ENCODE data around the gene ADGRG6. TPM values are rescaled to one million over a fixed set of nuclear protein-coding genes. Genes with fewer than 3 reads are reported as not detected.

Gene ADGRG6
- total and polyA plus RNA-seq, 9 of the 15 experiments (the other 6 are each of a cell fraction or from before 2014, with no cell fraction given): under 0.01 to 0.11 (median 0.05) TPM; not detected in 5

- WGBS (ENCODE audit: insufficient coverage, low coverage, missing lambda C conversion rate): 2% methylated on average over 4 of the region's 4 CpGs
- H3K4me3 ChIP-seq: no peak overlapping the region
- H3K4me1 ChIP-seq (replicated peaks in 1 of 2; ENCODE audit: control insufficient read depth in 2 of 2, insufficient read depth in 2 of 2, low read length in 2 of 2): no peaks in the 10 kb centered on the region; a peak in 1 of 5 replicates
- no peaks in the 10 kb centered on the region for H4K20me1 ChIP-seq (replicated peaks; ENCODE audit: control insufficient read depth, insufficient read depth, low read length)
- CTCF ChIA-PET (ENCODE audit: low intra/inter-chr PET ratio): no interaction called here
- TF ChIP-seq ZNF586 (CRISPR knock-in tag; conservative IDR thresholded peaks at IDR 0.05): no peak
- TF ChIP-seq XRCC3 (IDR thresholded peaks at IDR 0.05): no peak
- no peak for TF ChIP-seq ZBTB8A (IDR thresholded peaks at IDR 0.05; ENCODE audit: partially characterized antibody)
- TF ChIP-seq SMAD4 (CRISPR knock-in tag; conservative IDR thresholded peaks at IDR 0.05): no peak
- TF ChIP-seq SAP30 (IDR thresholded peaks at IDR 0.05; ENCODE audit: borderline replicate concordance, insufficient read depth, low read depth, low read length, poor library complexity, severe bottlenecking): no peak
- no peaks in the 10 kb centered on the region for H3K9me3 ChIP-seq (replicated peaks; ENCODE audit: control insufficient read depth, insufficient read depth, low read depth, low read length)
- no peaks in the 10 kb centered on the region for H3K79me2 ChIP-seq (ENCODE audit: control insufficient read depth, insufficient read depth, low read length)
- DNase-seq (ENCODE audit: extremely low read depth in 1 of 4, low spot score in 3 of 4) (no peak), ATAC-seq (no peak), FAIRE-seq (no peak)
- in situ Hi-C loops (cut with MboI): no loop called here
- intact Hi-C loops (cut with micrococcal nuclease): no loop called here
- H2AFZ ChIP-seq (ENCODE audit: low read depth, low read length): no peak overlapping the region
- POLR2A ChIA-PET: interaction anchor here (1.2 kb wide), 1 partner anchor 20 kb away, joined by 4 read pairs; no protein-coding TSS in a partner anchor
- H3K9ac ChIP-seq (ENCODE audit: insufficient read depth in 1 of 2, low read depth in 2 of 2, low read length in 2 of 2): no peak overlapping the region
- no peaks in the 10 kb centered on the region for H3K9me1 ChIP-seq (ENCODE audit: control insufficient read depth, insufficient read depth, low read length)
- no peak overlapping the region for H3K27ac ChIP-seq (ENCODE audit: extremely low read depth, low read depth, low read length)
- no peaks in the 10 kb centered on the region for H3K27me3 ChIP-seq (ENCODE audit: control insufficient read depth in 2 of 2, insufficient read depth in 2 of 2, low read length in 2 of 2)
- BruUV-seq (replicated peaks): no TSS peak
- H3K4me2 ChIP-seq (ENCODE audit: insufficient read depth, low read length): no peak overlapping the region
- no peaks in the 10 kb centered on the region for H3K36me3 ChIP-seq (ENCODE audit: control insufficient read depth, insufficient read depth, low read length)
Measured at GRCh38 chr6:142380626-142381025, 78.8 kb downstream of the ADGRG6 start.

- no peak overlapping the region for H3K4me3 ChIP-seq
- DNase-seq (ENCODE audit: extremely low read depth in 1 of 4, low spot score in 3 of 4): no peak
- WGBS (ENCODE audit: insufficient coverage, low coverage, missing lambda C conversion rate): 0% methylated on average over 2 of the region's 2 CpGs
- CTCF ChIA-PET (ENCODE audit: low intra/inter-chr PET ratio): no interaction called here
- in situ Hi-C loops (cut with MboI) (no loop called here), intact Hi-C loops (cut with micrococcal nuclease) (no loop called here)
- no peak for ATAC-seq
- H3K4me2 ChIP-seq (ENCODE audit: insufficient read depth, low read length): no peak overlapping the region
- TF ChIP-seq SAFB (IDR thresholded peaks at IDR 0.05; ENCODE audit: borderline replicate concordance, low read depth, low read length): no peak
- TF ChIP-seq ZBED1 (IDR thresholded peaks at IDR 0.05): no peak
- TF ChIP-seq SMARCE1 (IDR thresholded peaks at IDR 0.05): no peak
- no peak for TF ChIP-seq E2F1 (CRISPR knock-in tag; IDR thresholded peaks at IDR 0.05)
- TF ChIP-seq CBFB (CRISPR knock-in tag; IDR thresholded peaks at IDR 0.05): no peak
- TF ChIP-seq CREB1 (IDR thresholded peaks at IDR 0.05): no peak
- no peak for TF ChIP-seq CREB1 (CRISPR knock-in tag; IDR thresholded peaks at IDR 0.05)
- TF ChIP-seq KLF16 (IDR thresholded peaks at IDR 0.05): no peak
- no peak for TF ChIP-seq HEY1 (CRISPR knock-in tag; IDR thresholded peaks at IDR 0.05; ENCODE audit: borderline replicate concordance)
- no peak for TF ChIP-seq HES1 (IDR thresholded peaks at IDR 0.05; ENCODE audit: low read depth)
- TF ChIP-seq MEF2A (IDR thresholded peaks at IDR 0.05; ENCODE audit: control insufficient read depth, low read depth, low read length): no peak
- TF ChIP-seq RBM22 (IDR thresholded peaks at IDR 0.05; ENCODE audit: low read depth, low read length, poor library complexity, severe bottlenecking): no peak
- H2AFZ ChIP-seq (ENCODE audit: low read depth, low read length): no peak overlapping the region
- no peak for FAIRE-seq
- no peaks in the 10 kb centered on the region for H3K9me1 ChIP-seq (ENCODE audit: control insufficient read depth, insufficient read depth, low read length)
- no peaks in the 10 kb centered on the region; a peak in 1 of 5 replicates for H3K4me1 ChIP-seq (replicated peaks in 1 of 2; ENCODE audit: control insufficient read depth in 2 of 2, insufficient read depth in 2 of 2, low read length in 2 of 2)
- no peaks in the 10 kb centered on the region for H3K9me3 ChIP-seq (replicated peaks; ENCODE audit: control insufficient read depth, insufficient read depth, low read depth, low read length)
- POLR2A ChIA-PET: interaction anchor here (1.2 kb wide), 1 partner anchor 21 kb away, joined by 4 read pairs; no protein-coding TSS in a partner anchor
- no TSS peak for BruUV-seq (replicated peaks)
- H3K79me2 ChIP-seq (ENCODE audit: control insufficient read depth, insufficient read depth, low read length): no peaks in the 10 kb centered on the region
- no peak overlapping the region for H3K27ac ChIP-seq (ENCODE audit: extremely low read depth, low read depth, low read length)
- no peaks in the 10 kb centered on the region for H3K36me3 ChIP-seq (ENCODE audit: control insufficient read depth, insufficient read depth, low read length)
- H3K9ac ChIP-seq (ENCODE audit: insufficient read depth in 1 of 2, low read depth in 2 of 2, low read length in 2 of 2): no peak overlapping the region
- H3K27me3 ChIP-seq (ENCODE audit: control insufficient read depth in 2 of 2, insufficient read depth in 2 of 2, low read length in 2 of 2): no peaks in the 10 kb centered on the region
- no peaks in the 10 kb centered on the region for H4K20me1 ChIP-seq (replicated peaks; ENCODE audit: control insufficient read depth, insufficient read depth, low read length)
Measured at GRCh38 chr6:142381181-142381580, 79.4 kb downstream of the ADGRG6 start.
